Keratinocyte (primary cell): ENCODE measurements around the gene DUSP8. TPM values are rescaled to one million over a fixed set of nuclear protein-coding genes. Genes with fewer than 3 reads are reported as not detected.
"Not testable (repeated sequence)": the region's sequence is repeated elsewhere in the genome, so short reads cannot be mapped to it uniquely, and the experiment has no call there.

ENCODE experiments used
- DNase-seq: peaks from one replicate; pipeline ENCODE4 v3.0.0-alpha.2; 2011; ENCODE audit warnings: low read depth, missing footprints, low spot score
- FAIRE-seq: peaks from 2 replicates; lab custom pipeline; 2011; peaks lifted over from hg19 to GRCh38; lab: Jason Lieb, UNC
- H2AFZ ChIP-seq: 2 replicates; pipeline ENCODE4 v1.6.0; 2012; ENCODE audit warnings: low read length, control low read depth, inconsistent platforms; ENCODE audit not compliant: control insufficient read depth
- H3K27ac ChIP-seq: 2 replicates; pipeline ENCODE4 v1.5.1; 2011; ENCODE audit warnings: low read length; ENCODE audit not compliant: control insufficient read depth, insufficient read depth
- H3K27me3 ChIP-seq: 3 replicates; pipeline ENCODE4 v1.6.0; 2011; ENCODE audit warnings: low read length; ENCODE audit not compliant: control insufficient read depth, insufficient read depth; ENCODE audit errors: extremely low read depth
- H3K36me3 ChIP-seq, 2 experiments: 2 replicates in 1 of 2; 3 replicates in 1 of 2; pipeline ENCODE4 v1.5.1; 2011; ENCODE audit warnings: low read length in 2 of 2, mild to moderate bottlenecking in 1 of 2; ENCODE audit not compliant: control insufficient read depth in 2 of 2, insufficient read depth in 2 of 2; ENCODE audit errors: extremely low read depth in 1 of 2
- H3K4me1 ChIP-seq: 3 replicates; pipeline ENCODE4 v1.5.1; 2011; ENCODE audit warnings: low read length; ENCODE audit not compliant: control insufficient read depth, insufficient read depth; ENCODE audit errors: extremely low read depth
- H3K4me2 ChIP-seq: 3 replicates; pipeline ENCODE4 v1.6.0; 2011; ENCODE audit warnings: low read depth, low read length; ENCODE audit not compliant: control insufficient read depth, insufficient read depth; ENCODE audit errors: extremely low read depth
- H3K4me3 ChIP-seq, 3 experiments: fragments of 200-600 bp in 1 of 3; sonication (generic) in 1 of 3; 2 replicates in 2 of 3; 3 replicates in 1 of 3; pipeline ENCODE4 v1.5.1; 2011 to 2016; ENCODE audit warnings: low read length in 3 of 3, mild to moderate bottlenecking in 3 of 3, control low read depth in 2 of 3, inconsistent platforms in 1 of 3, low read depth in 1 of 3, mixed read lengths in 1 of 3, mixed run types in 1 of 3, moderate library complexity in 1 of 3; ENCODE audit not compliant: control insufficient read depth in 2 of 3, insufficient read depth in 2 of 3; ENCODE audit errors: extremely low read depth in 1 of 3
- H3K79me2 ChIP-seq: 2 replicates; pipeline ENCODE4 v1.6.0; 2012; ENCODE audit warnings: low read length; ENCODE audit not compliant: control insufficient read depth, insufficient read depth
- H3K9ac ChIP-seq: 3 replicates; pipeline ENCODE4 v1.6.0; 2011; ENCODE audit warnings: low read length; ENCODE audit not compliant: control insufficient read depth, insufficient read depth; ENCODE audit errors: extremely low read depth
- H3K9me1 ChIP-seq: 3 replicates; pipeline ENCODE4 v1.6.0; 2011; ENCODE audit warnings: low read length; ENCODE audit not compliant: control insufficient read depth, insufficient read depth; ENCODE audit errors: extremely low read depth
- H3K9me3 ChIP-seq: 2 replicates; pipeline ENCODE4 v1.5.1; 2012; ENCODE audit warnings: low read depth, low read length; ENCODE audit not compliant: control insufficient read depth
- H4K20me1 ChIP-seq: 3 replicates; pipeline ENCODE4 v1.6.0; 2011; ENCODE audit warnings: low read length; ENCODE audit not compliant: control insufficient read depth, insufficient read depth; ENCODE audit errors: extremely low read depth
- EZH2 ChIP-seq: IDR thresholded peaks from one replicate; pipeline ENCODE4 v1.6.1; 2012; ENCODE audit warnings: inconsistent platforms, mild to moderate bottlenecking, low read length, moderate library complexity
- dilution Hi-C: fragments of 300-500 bp; cut with MboI; formaldehyde crosslinking; loops from one replicate; pipeline ENCODE4 v1.7.0; 2020; ENCODE audit warnings: low sequenced_read_pairs; ENCODE audit not compliant: extremely low pct_ligation_motif_present
- polyA plus RNA-seq, 5 experiments: library from polyadenylated mRNA; depleted of rRNA in 3 of 5; stranded (reverse) in 3 of 5; stranded (forward) in 1 of 5; unstranded in 1 of 5; fragments of >200 nt; gene quantifications; 1 replicate in 1 of 5; 2 replicates in 3 of 5; 3 replicates in 1 of 5; pipeline versions ENCODE4 v1.2.1 to v1.2.3, GENCODE V29; 2011 to 2012; ENCODE audit warnings: missing spikeins in 2 of 5, low read depth in 1 of 5, low replicate concordance in 1 of 5
- TF ChIP-seq, protein P1 (sequence below), 3 experiments: IDR thresholded peaks in 1 of 3; conservative IDR thresholded peaks in 1 of 3; optimal IDR thresholded peaks in 1 of 3; 2 replicates in 2 of 3; 3 replicates in 1 of 3; pipeline versions ENCODE3 to v1.5.1; 2011; ENCODE audit warnings: low read length in 3 of 3, mild to moderate bottlenecking in 3 of 3, moderate library complexity in 2 of 3, control low read depth in 1 of 3, inconsistent platforms in 1 of 3; ENCODE audit not compliant: insufficient read depth in 2 of 3; ENCODE audit errors: extremely low read depth in 1 of 3

The DUSP8 gene
- polyA plus RNA-seq, 1 donor (not counting 4 experiments of a cell fraction or from before 2014, with no cell fraction given) = 0.58 TPM

DNA sequence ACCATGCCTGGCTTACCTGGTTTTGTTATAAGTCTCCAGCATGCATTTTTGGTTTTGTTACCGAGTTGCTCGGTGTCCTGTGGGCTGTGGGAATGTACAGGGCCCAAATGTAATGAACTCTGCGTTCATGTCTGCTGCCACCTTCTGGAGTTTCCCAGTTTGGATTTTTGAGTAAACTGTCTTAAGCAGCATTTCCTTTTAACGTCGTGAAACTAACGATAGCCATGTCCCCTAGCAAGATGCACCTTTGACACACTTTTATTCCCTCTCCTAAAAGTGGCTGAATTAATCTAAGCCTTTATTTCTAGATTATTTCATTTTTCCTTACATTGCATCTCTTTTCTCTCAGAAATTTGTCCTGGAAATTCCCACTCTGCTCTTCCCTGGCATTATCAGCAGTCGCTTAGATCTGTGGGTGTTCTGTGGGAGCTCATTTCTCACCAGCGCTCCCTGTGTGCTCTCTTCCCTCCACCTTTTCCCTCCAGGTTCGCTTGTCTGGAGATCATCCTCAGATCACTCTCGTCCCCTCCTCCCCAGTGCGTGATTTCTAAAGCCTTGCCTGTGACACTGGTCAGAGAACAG lies 24.0 kb upstream of the DUSP8 start:
- H3K4me2 ChIP-seq, H3K9me3 ChIP-seq, H3K27me3 ChIP-seq, H2AFZ ChIP-seq, H3K4me1 ChIP-seq, H3K79me2 ChIP-seq, H3K4me3 ChIP-seq, H3K9me1 ChIP-seq, H4K20me1 ChIP-seq, H3K27ac ChIP-seq, FAIRE-seq, H3K36me3 ChIP-seq, dilution Hi-C loops, H3K9ac ChIP-seq, DNase-seq: not testable (repeated sequence)

DNA sequence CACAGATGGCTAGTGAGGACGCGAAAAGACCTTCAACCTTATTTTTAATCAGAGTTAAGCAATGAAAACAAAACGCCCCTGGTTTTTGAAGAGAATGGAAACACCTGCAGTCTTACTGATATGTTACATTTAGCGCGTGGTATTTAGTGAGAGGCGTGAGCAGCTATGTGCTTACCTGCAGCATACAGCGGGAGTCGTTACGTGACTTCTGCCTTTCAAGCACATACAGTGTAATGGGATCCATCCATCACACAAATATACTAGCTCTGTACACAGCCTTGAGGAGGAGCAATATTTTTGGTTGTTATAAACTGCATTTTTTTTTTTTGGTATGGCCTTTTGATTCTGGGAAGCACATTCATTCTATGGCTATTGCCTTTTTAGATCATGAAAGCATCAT lies 20.6 kb upstream of the DUSP8 start:
- Histone ChIP-seq H3K27ac (no peak overlapping the region), H3K9ac (no peak overlapping the region), H3K9me3 (no peaks in the 10 kb centered on the region), H4K20me1 (no peaks in the 10 kb centered on the region), H3K27me3 (peaks cover 5% of the 10 kb centered on the region), H3K9me1 (no peaks in the 10 kb centered on the region), H3K4me1 (peaks cover 5% of the 10 kb centered on the region), H3K36me3 (no peaks in the 10 kb centered on the region), H3K79me2 (no peaks in the 10 kb centered on the region), H3K4me2 (no peak overlapping the region), H2AFZ (no peak overlapping the region), H3K4me3 (no peak overlapping the region)
- dilution Hi-C loops = no loop called here
- DNase-seq = no peak
- no peak for FAIRE-seq
- no peak for TF ChIP-seq EZH2
- TF ChIP-seq, protein P1, sequence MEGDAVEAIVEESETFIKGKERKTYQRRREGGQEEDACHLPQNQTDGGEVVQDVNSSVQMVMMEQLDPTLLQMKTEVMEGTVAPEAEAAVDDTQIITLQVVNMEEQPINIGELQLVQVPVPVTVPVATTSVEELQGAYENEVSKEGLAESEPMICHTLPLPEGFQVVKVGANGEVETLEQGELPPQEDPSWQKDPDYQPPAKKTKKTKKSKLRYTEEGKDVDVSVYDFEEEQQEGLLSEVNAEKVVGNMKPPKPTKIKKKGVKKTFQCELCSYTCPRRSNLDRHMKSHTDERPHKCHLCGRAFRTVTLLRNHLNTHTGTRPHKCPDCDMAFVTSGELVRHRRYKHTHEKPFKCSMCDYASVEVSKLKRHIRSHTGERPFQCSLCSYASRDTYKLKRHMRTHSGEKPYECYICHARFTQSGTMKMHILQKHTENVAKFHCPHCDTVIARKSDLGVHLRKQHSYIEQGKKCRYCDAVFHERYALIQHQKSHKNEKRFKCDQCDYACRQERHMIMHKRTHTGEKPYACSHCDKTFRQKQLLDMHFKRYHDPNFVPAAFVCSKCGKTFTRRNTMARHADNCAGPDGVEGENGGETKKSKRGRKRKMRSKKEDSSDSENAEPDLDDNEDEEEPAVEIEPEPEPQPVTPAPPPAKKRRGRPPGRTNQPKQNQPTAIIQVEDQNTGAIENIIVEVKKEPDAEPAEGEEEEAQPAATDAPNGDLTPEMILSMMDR (optimal IDR thresholded peaks at IDR 0.05 in 1 of 3, IDR thresholded peaks at IDR 0.05 in 1 of 3, conservative IDR thresholded peaks at IDR 0.05 in 1 of 3; ENCODE audit: extremely low read depth in 1 of 3, insufficient read depth in 2 of 3, low read length in 3 of 3) = no peak

DNA sequence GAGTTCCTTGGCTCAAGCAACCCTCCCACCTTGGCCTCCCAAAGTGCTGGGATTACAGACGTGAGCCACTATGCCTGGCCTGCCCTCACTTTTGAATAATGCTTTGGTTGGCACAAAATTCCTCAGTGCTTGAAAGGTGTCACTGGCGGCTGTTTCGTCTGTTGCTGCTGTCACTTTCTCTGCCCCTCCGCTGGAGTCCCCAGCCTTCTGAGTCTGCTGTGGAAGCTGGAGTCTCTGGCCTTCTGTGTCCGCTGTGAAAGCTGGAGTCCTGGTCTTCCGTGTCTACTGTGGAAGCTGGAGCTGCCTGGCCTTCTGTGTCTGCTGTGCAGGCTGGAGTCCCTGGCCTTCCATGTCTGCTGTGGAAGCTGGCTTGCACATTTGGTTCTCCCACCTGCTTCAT lies 17.9 kb upstream of the DUSP8 start:
- H3K36me3 ChIP-seq = no peaks in the 10 kb centered on the region
- no peak overlapping the region for H2AFZ ChIP-seq
- H3K27me3 ChIP-seq = peaks cover 5% of the 10 kb centered on the region
- no peak for FAIRE-seq
- H4K20me1 ChIP-seq = no peaks in the 10 kb centered on the region
- no peak overlapping the region for H3K9ac ChIP-seq
- no peak for DNase-seq
- no peak overlapping the region for H3K27ac ChIP-seq
- no peaks in the 10 kb centered on the region for H3K79me2 ChIP-seq
- no peaks in the 10 kb centered on the region for H3K9me1 ChIP-seq
- dilution Hi-C loops = no loop called here
- H3K9me3 ChIP-seq = no peaks in the 10 kb centered on the region
- H3K4me1 ChIP-seq = peaks cover 5% of the 10 kb centered on the region
- no peak for TF ChIP-seq EZH2
- TF ChIP-seq, protein P1 (optimal IDR thresholded peaks at IDR 0.05 in 1 of 3, IDR thresholded peaks at IDR 0.05 in 1 of 3, conservative IDR thresholded peaks at IDR 0.05 in 1 of 3; ENCODE audit: extremely low read depth in 1 of 3, insufficient read depth in 2 of 3, low read length in 3 of 3) = no peak
- no peak overlapping the region for H3K4me2 ChIP-seq
- H3K4me3 ChIP-seq = no peak overlapping the region
